Measurements from ENCODE around the gene RAB11FIP4.

GRCh38 chr17:31517524-31517923 is 126.0 kb downstream of the RAB11FIP4 start:
- TF ChIP-seq SMAD1 (CRISPR knock-in tag; IDR thresholded peaks at IDR 0.05; ENCODE audit: borderline replicate concordance, low read depth) (no peak), ZNF580 (CRISPR knock-in tag; IDR thresholded peaks at IDR 0.05; ENCODE audit: borderline replicate concordance, low read depth) (no peak), PBX2 (CRISPR knock-in tag; IDR thresholded peaks at IDR 0.05) (no peak), GRHL1 (CRISPR knock-in tag; conservative IDR thresholded peaks at IDR 0.05) (no peak), HDAC2 (CRISPR knock-in tag; IDR thresholded peaks at IDR 0.05) (no peak), HCFC1 (IDR thresholded peaks at IDR 0.05; ENCODE audit: low read depth, low read length) (no peak), NR2F6 (IDR thresholded peaks at IDR 0.05) (no peak), NR2F6 (CRISPR knock-in tag; IDR thresholded peaks at IDR 0.05) (no peak), PHF8 (CRISPR knock-in tag; IDR thresholded peaks at IDR 0.05) (no peak), CTCF (CRISPR knock-in tag; IDR thresholded peaks at IDR 0.05) (peak; percentile 76), ZNF234 (CRISPR knock-in tag; conservative IDR thresholded peaks at IDR 0.05) (no peak), RBFOX2 (IDR thresholded peaks at IDR 0.05; ENCODE audit: low read depth, low read length) (no peak), ZBTB49 (CRISPR knock-in tag; IDR thresholded peaks at IDR 0.05; ENCODE audit: borderline replicate concordance) (no peak), POLR2A (IDR thresholded peaks at IDR 0.05; ENCODE audit: insufficient read depth in 1 of 2, low read depth in 2 of 2, low read length in 2 of 2) (no peak), PCBP1 (IDR thresholded peaks at IDR 0.05; ENCODE audit: borderline replicate concordance, low read depth, low read length) (no peak)

Measured in HepG2 (cell line).